ENCODE data around the gene SOCS6.

DNA sequence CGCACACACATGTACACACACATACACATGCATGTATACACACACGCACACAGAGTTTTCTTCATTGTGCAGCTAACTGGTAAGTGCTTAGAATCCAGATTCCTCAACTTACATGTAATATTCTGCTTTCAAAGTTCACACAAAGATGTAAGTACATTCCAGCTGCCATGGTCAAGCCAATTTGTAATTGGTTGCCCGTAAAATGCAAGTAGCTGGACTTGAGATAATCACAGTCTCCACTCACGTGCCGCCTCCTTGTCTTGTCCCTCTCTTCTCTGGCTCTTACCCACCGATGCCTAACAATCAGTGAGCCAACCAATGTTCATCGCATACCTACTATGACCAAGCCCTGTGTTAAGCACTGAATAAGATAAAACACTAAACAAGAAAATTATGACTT, 77.8 kb downstream of the SOCS6 start:
- TF ChIP-seq CTCF (IDR thresholded peaks at IDR 0.05; ENCODE audit: poor library complexity) (no peak), EZH2 (IDR thresholded peaks at IDR 0.05; ENCODE audit: borderline replicate concordance) (no peak)
